ENCODE data around the gene ATP2B2.

ATP2B2 gene

GRCh38 chr3:10343526-10343925 is 161.9 kb downstream of the ATP2B2 start:
- no peak overlapping the region for H2BK15ac ChIP-seq (replicated peaks; ENCODE audit: low read depth)
- H3K23ac ChIP-seq (ENCODE audit: low read length), result no peak overlapping the region
- H4K5ac ChIP-seq (ENCODE audit: low read length), result no peak overlapping the region
- no peak overlapping the region for H3K4me3 ChIP-seq (ENCODE audit: low read length)
- no peak overlapping the region for H2BK120ac ChIP-seq (ENCODE audit: low read depth, low read length)
- no peaks in the 10 kb centered on the region for H3K79me2 ChIP-seq (ENCODE audit: control insufficient read depth, insufficient read depth, low read length)
- no peaks in the 10 kb centered on the region for H3K36me3 ChIP-seq (ENCODE audit: control insufficient read depth, insufficient read depth, low read length)
- H4K8ac ChIP-seq (ENCODE audit: low read depth, low read length), result no peak overlapping the region
- no peak for DNase-seq
- H2AK5ac ChIP-seq (ENCODE audit: low read length), result no peak overlapping the region
- no CpG with 5 or more reads among the region's 11 CpGs for WGBS (ENCODE audit: extremely low coverage, insufficient coverage, low lambda C conversion rate)
- no peaks in the 10 kb centered on the region for H3K79me1 ChIP-seq (ENCODE audit: low read length)
- no peak overlapping the region for H2BK5ac ChIP-seq (ENCODE audit: low read length)
- no peak overlapping the region for H3K4me2 ChIP-seq (ENCODE audit: low read length)
- H3K9ac ChIP-seq (ENCODE audit: low read length), result no peak overlapping the region
- no peaks in the 10 kb centered on the region for H3K4me1 ChIP-seq (ENCODE audit: control insufficient read depth, low read depth, low read length)
- no peak overlapping the region for H3K4ac ChIP-seq (ENCODE audit: low read depth, low read length)
- H3K27ac ChIP-seq (ENCODE audit: low read depth, low read length), result no peak overlapping the region
- H3K18ac ChIP-seq (ENCODE audit: low read length), result no peak overlapping the region
- H3K56ac ChIP-seq (ENCODE audit: low read length), result no peak overlapping the region
- H3K27me3 ChIP-seq (ENCODE audit: insufficient read depth, low read length, poor library complexity), result no peaks in the 10 kb centered on the region

- H2AK5ac ChIP-seq (ENCODE audit: low read length), result no peak overlapping the region
- no peak overlapping the region for H4K8ac ChIP-seq (ENCODE audit: low read depth, low read length)
- no peak overlapping the region for H2BK120ac ChIP-seq (ENCODE audit: low read depth, low read length)
- no peak overlapping the region for H4K5ac ChIP-seq (ENCODE audit: low read length)
- no peaks in the 10 kb centered on the region for H3K79me2 ChIP-seq (ENCODE audit: control insufficient read depth, insufficient read depth, low read length)
- no peak overlapping the region for H3K23ac ChIP-seq (ENCODE audit: low read length)
- no peak overlapping the region for H2BK5ac ChIP-seq (ENCODE audit: low read length)
- H3K56ac ChIP-seq (ENCODE audit: low read length), result no peak overlapping the region
- H3K36me3 ChIP-seq (ENCODE audit: control insufficient read depth, insufficient read depth, low read length), result no peaks in the 10 kb centered on the region
- no peak for DNase-seq
- H3K27me3 ChIP-seq (ENCODE audit: insufficient read depth, low read length, poor library complexity), result no peaks in the 10 kb centered on the region
- H3K18ac ChIP-seq (ENCODE audit: low read length), result no peak overlapping the region
- no peak overlapping the region for H3K4me2 ChIP-seq (ENCODE audit: low read length)
- H3K4me3 ChIP-seq (ENCODE audit: low read length), result no peak overlapping the region
- no peaks in the 10 kb centered on the region for H3K4me1 ChIP-seq (ENCODE audit: control insufficient read depth, low read depth, low read length)
- no peak overlapping the region for H3K27ac ChIP-seq (ENCODE audit: low read depth, low read length)
- no peak overlapping the region for H3K4ac ChIP-seq (ENCODE audit: low read depth, low read length)
- no CpG with 5 or more reads among the region's 14 CpGs for WGBS (ENCODE audit: extremely low coverage, insufficient coverage, low lambda C conversion rate)
- no peaks in the 10 kb centered on the region for H3K79me1 ChIP-seq (ENCODE audit: low read length)
- H3K9ac ChIP-seq (ENCODE audit: low read length), result no peak overlapping the region
- H2BK15ac ChIP-seq (replicated peaks; ENCODE audit: low read depth), result no peak overlapping the region
Observed at GRCh38 chr3:10342781-10343180, 162.6 kb downstream of the ATP2B2 start.

GRCh38 chr3:10341901-10342398 is 163.4 kb downstream of the ATP2B2 start:
- Histone ChIP-seq H3K79me2 (ENCODE audit: control insufficient read depth, insufficient read depth, low read length) (no peaks in the 10 kb centered on the region), H3K27me3 (ENCODE audit: insufficient read depth, low read length, poor library complexity) (no peaks in the 10 kb centered on the region)
- no CpG with 5 or more reads among the region's 7 CpGs for WGBS (ENCODE audit: extremely low coverage, insufficient coverage, low lambda C conversion rate)

DNA sequence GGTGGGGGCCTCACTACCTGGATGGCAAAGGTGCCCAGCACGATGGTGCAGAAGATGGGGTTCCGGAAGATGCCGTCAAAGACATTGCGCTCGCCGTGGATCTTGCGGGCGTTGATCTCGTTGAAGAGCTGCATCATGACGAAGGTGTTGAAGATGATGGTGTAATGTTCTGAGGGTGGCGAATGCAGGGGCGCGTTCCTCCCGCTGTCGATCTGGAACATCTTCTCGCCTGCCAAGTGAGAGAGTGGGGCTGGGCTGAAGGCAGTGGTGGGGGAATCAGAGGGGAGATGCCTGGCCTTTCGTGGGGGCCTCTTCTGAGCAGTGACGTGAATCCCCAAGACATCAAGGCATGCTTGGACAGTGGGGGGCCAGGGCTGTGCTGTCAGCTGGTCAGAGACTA is 164.9 kb downstream of the ATP2B2 start:
- H3K4me1 ChIP-seq (ENCODE audit: control insufficient read depth, low read depth, low read length), result no peaks in the 10 kb centered on the region
- no peak overlapping the region for H3K4me2 ChIP-seq (ENCODE audit: low read length)
- no peak overlapping the region for H4K5ac ChIP-seq (ENCODE audit: low read length)
- H3K79me2 ChIP-seq (ENCODE audit: control insufficient read depth, insufficient read depth, low read length), result no peaks in the 10 kb centered on the region
- no peak overlapping the region for H3K23ac ChIP-seq (ENCODE audit: low read length)
- no peak overlapping the region for H2BK5ac ChIP-seq (ENCODE audit: low read length)
- no peak overlapping the region for H3K4ac ChIP-seq (ENCODE audit: low read depth, low read length)
- H3K18ac ChIP-seq (ENCODE audit: low read length), result no peak overlapping the region
- H4K8ac ChIP-seq (ENCODE audit: low read depth, low read length), result no peak overlapping the region
- WGBS (ENCODE audit: extremely low coverage, insufficient coverage, low lambda C conversion rate), result no CpG with 5 or more reads among the region's 18 CpGs
- no peak overlapping the region for H3K27ac ChIP-seq (ENCODE audit: low read depth, low read length)
- no peak for DNase-seq
- H3K9ac ChIP-seq (ENCODE audit: low read length), result no peak overlapping the region
- H3K27me3 ChIP-seq (ENCODE audit: insufficient read depth, low read length, poor library complexity), result no peaks in the 10 kb centered on the region
- H3K36me3 ChIP-seq (ENCODE audit: control insufficient read depth, insufficient read depth, low read length), result no peaks in the 10 kb centered on the region
- H3K79me1 ChIP-seq (ENCODE audit: low read length), result no peaks in the 10 kb centered on the region
- H3K56ac ChIP-seq (ENCODE audit: low read length), result no peak overlapping the region
- no peak overlapping the region for H3K4me3 ChIP-seq (ENCODE audit: low read length)
- no peak overlapping the region for H2BK15ac ChIP-seq (replicated peaks; ENCODE audit: low read depth)
- H2AK5ac ChIP-seq (ENCODE audit: low read length), result no peak overlapping the region
- no peak overlapping the region for H2BK120ac ChIP-seq (ENCODE audit: low read depth, low read length)

More at GRCh38 chr3:10341901-10342398, 163.4 kb downstream of the ATP2B2 start:
- H3K4me3 ChIP-seq (ENCODE audit: low read length), result no peak overlapping the region
- H3K23ac ChIP-seq (ENCODE audit: low read length), result no peak overlapping the region
- no peak for DNase-seq
- no peak overlapping the region for H3K9ac ChIP-seq (ENCODE audit: low read length)
- no peak overlapping the region for H3K27ac ChIP-seq (ENCODE audit: low read depth, low read length)
- no peak overlapping the region for H2BK5ac ChIP-seq (ENCODE audit: low read length)
- no peak overlapping the region for H3K4me2 ChIP-seq (ENCODE audit: low read length)
- H4K8ac ChIP-seq (ENCODE audit: low read depth, low read length), result no peak overlapping the region
- no peak overlapping the region for H3K18ac ChIP-seq (ENCODE audit: low read length)
- H3K79me1 ChIP-seq (ENCODE audit: low read length), result no peaks in the 10 kb centered on the region
- no peak overlapping the region for H4K5ac ChIP-seq (ENCODE audit: low read length)
- no peak overlapping the region for H2AK5ac ChIP-seq (ENCODE audit: low read length)
- H2BK15ac ChIP-seq (replicated peaks; ENCODE audit: low read depth), result no peak overlapping the region
- no peak overlapping the region for H3K56ac ChIP-seq (ENCODE audit: low read length)
- no peaks in the 10 kb centered on the region for H3K36me3 ChIP-seq (ENCODE audit: control insufficient read depth, insufficient read depth, low read length)
- H3K4ac ChIP-seq (ENCODE audit: low read depth, low read length), result no peak overlapping the region
- no peaks in the 10 kb centered on the region for H3K4me1 ChIP-seq (ENCODE audit: control insufficient read depth, low read depth, low read length)
- H2BK120ac ChIP-seq (ENCODE audit: low read depth, low read length), result no peak overlapping the region

DNA sequence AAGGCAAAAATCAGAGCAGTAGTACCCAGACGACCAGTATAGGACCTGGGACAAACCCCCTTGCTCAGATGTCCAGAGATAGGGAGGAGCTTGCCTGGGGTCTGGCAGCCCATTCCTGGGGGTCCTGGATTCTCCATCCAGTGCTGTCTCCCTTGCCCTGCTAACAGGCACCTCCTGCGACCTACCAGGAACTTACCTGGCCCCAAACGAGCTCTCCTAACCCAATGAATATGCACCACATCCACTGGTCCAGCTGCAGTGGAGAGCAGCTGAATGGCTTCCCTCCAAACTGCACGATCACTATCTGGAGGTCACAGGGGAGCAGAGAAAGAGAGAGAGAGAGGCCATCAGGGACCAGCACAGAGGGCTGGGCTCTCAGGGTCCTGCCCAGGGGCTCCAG is 165.3 kb downstream of the ATP2B2 start:
- Histone ChIP-seq H3K36me3 (ENCODE audit: control insufficient read depth, insufficient read depth, low read length) (no peaks in the 10 kb centered on the region), H3K4me2 (ENCODE audit: low read length) (no peak overlapping the region), H3K4me1 (ENCODE audit: control insufficient read depth, low read depth, low read length) (no peaks in the 10 kb centered on the region), H2BK120ac (ENCODE audit: low read depth, low read length) (no peak overlapping the region), H3K79me1 (ENCODE audit: low read length) (no peaks in the 10 kb centered on the region), H3K27ac (ENCODE audit: low read depth, low read length) (no peak overlapping the region), H4K5ac (ENCODE audit: low read length) (no peak overlapping the region), H3K4ac (ENCODE audit: low read depth, low read length) (no peak overlapping the region), H3K23ac (ENCODE audit: low read length) (no peak overlapping the region), H3K4me3 (ENCODE audit: low read length) (no peak overlapping the region), H3K9ac (ENCODE audit: low read length) (no peak overlapping the region), H2AK5ac (ENCODE audit: low read length) (no peak overlapping the region), H3K27me3 (ENCODE audit: insufficient read depth, low read length, poor library complexity) (no peaks in the 10 kb centered on the region), H3K18ac (ENCODE audit: low read length) (no peak overlapping the region), H2BK5ac (ENCODE audit: low read length) (no peak overlapping the region), H4K8ac (ENCODE audit: low read depth, low read length) (no peak overlapping the region), H3K56ac (ENCODE audit: low read length) (no peak overlapping the region), H3K79me2 (ENCODE audit: control insufficient read depth, insufficient read depth, low read length) (no peaks in the 10 kb centered on the region), H2BK15ac (replicated peaks; ENCODE audit: low read depth) (no peak overlapping the region)
- DNase-seq, result no peak
- WGBS (ENCODE audit: extremely low coverage, insufficient coverage, low lambda C conversion rate), result no CpG with 5 or more reads among the region's 4 CpGs

DNA sequence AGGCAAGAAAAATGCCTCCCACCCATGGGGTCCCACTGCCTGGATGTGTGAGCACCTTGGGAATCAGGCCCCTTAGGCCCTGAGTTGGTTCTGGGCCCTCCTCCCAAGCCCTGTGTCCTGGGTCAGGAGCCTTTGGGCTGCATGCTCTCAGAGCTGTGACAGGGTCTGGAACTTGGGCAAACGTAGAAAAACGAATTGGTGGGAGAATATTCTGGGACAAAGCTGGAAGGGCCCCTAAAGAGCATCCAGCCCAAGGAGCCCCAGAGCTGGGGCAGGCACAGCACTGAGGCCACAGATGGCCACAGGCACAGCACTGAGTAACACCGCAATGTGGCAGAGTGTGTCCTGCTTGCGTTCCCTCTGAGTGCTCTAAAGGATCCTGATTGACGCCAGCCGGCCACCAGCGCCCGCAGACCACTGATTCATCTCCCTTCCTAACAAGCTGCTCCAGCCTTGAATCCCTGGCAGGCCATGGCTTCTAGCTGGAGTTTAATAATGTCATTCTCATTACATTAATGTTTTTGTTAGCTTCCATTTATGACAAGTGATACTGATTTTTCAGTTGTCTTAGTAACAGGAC is 165.9 kb downstream of the ATP2B2 start:
- no peak overlapping the region for H4K8ac ChIP-seq (ENCODE audit: low read depth, low read length)
- H3K27me3 ChIP-seq (ENCODE audit: insufficient read depth, low read length, poor library complexity), result no peaks in the 10 kb centered on the region
- H3K4me3 ChIP-seq (ENCODE audit: low read length), result no peak overlapping the region
- no peak overlapping the region for H3K4me2 ChIP-seq (ENCODE audit: low read length)
- H3K27ac ChIP-seq (ENCODE audit: low read depth, low read length), result no peak overlapping the region
- H4K5ac ChIP-seq (ENCODE audit: low read length), result no peak overlapping the region
- no peak overlapping the region for H3K18ac ChIP-seq (ENCODE audit: low read length)
- no peaks in the 10 kb centered on the region for H3K4me1 ChIP-seq (ENCODE audit: control insufficient read depth, low read depth, low read length)
- no peak overlapping the region for H3K9ac ChIP-seq (ENCODE audit: low read length)
- H2AK5ac ChIP-seq (ENCODE audit: low read length), result no peak overlapping the region
- no peak overlapping the region for H2BK120ac ChIP-seq (ENCODE audit: low read depth, low read length)
- H3K36me3 ChIP-seq (ENCODE audit: control insufficient read depth, insufficient read depth, low read length), result no peaks in the 10 kb centered on the region
- H3K4ac ChIP-seq (ENCODE audit: low read depth, low read length), result no peak overlapping the region
- H2BK15ac ChIP-seq (replicated peaks; ENCODE audit: low read depth), result no peak overlapping the region
- H2BK5ac ChIP-seq (ENCODE audit: low read length), result no peak overlapping the region
- no peaks in the 10 kb centered on the region for H3K79me1 ChIP-seq (ENCODE audit: low read length)
- no CpG with 5 or more reads among the region's 8 CpGs for WGBS (ENCODE audit: extremely low coverage, insufficient coverage, low lambda C conversion rate)
- H3K79me2 ChIP-seq (ENCODE audit: control insufficient read depth, insufficient read depth, low read length), result no peaks in the 10 kb centered on the region
- H3K23ac ChIP-seq (ENCODE audit: low read length), result no peak overlapping the region
- no peak overlapping the region for H3K56ac ChIP-seq (ENCODE audit: low read length)
- no peak for DNase-seq

Data from mesendoderm (in vitro differentiated cells).